ENCODE results near the gene MSGN1.

DNA sequence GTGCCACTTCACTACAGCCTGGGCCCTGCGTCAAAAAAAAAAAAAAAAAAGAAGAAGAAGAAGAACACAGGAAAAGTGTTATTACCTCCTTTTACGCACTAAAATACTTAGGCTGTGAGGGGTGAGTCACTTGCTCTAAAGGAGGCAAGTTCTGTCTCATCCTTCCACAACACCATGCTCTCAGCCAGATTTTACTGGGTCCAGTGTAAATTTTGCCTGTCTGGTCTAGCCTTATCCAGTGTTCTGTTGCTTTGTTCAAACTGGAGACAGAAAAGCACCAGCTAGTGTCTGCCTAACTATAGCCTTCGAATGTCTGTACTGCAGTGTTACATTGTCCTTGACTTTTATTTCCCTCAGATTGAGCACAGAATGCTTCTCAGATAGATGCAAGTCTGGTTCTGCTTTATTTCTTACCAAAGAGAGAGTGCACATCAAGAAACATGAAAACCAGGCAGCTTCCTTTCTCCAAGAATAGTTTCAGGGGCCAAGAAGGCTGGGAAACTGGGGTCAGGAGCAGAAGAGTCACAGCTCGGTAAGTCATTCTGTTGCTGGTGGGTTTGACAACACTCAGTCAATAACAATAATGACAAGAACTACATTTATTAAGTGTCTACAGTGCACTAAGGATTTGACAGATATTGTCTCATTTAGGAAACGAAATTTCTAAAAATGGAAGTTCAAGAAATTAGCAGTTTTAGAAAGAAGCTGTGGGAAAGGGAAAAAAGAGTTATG is 3.1 kb upstream of the MSGN1 start:
- TF ChIP-seq CTCF (IDR thresholded peaks at IDR 0.05) = no peak
- no peak for TF ChIP-seq POLR2A (IDR thresholded peaks at IDR 0.05)
